GM18505 (cell line): ENCODE results near the gene ZFYVE28.
"Not testable (repeated sequence)": the region's sequence is repeated elsewhere in the genome, so short reads cannot be mapped to it uniquely, and the experiment has no call there.

Source experiments
- ATAC-seq: cut with Tn5 transposase; IDR thresholded peaks from one replicate; pipeline ENCODE4 v1.9.1; 2021; ENCODE audit not compliant: unreplicated experiment
- POLR2A ChIP-seq: IDR thresholded peaks from 4 replicates; pipeline ENCODE4 v1.6.1; 2011; ENCODE audit warnings: borderline replicate concordance; ENCODE audit not compliant: insufficient read depth, insufficient read length; ENCODE audit errors: extremely low read depth

ZFYVE28 gene

DNA sequence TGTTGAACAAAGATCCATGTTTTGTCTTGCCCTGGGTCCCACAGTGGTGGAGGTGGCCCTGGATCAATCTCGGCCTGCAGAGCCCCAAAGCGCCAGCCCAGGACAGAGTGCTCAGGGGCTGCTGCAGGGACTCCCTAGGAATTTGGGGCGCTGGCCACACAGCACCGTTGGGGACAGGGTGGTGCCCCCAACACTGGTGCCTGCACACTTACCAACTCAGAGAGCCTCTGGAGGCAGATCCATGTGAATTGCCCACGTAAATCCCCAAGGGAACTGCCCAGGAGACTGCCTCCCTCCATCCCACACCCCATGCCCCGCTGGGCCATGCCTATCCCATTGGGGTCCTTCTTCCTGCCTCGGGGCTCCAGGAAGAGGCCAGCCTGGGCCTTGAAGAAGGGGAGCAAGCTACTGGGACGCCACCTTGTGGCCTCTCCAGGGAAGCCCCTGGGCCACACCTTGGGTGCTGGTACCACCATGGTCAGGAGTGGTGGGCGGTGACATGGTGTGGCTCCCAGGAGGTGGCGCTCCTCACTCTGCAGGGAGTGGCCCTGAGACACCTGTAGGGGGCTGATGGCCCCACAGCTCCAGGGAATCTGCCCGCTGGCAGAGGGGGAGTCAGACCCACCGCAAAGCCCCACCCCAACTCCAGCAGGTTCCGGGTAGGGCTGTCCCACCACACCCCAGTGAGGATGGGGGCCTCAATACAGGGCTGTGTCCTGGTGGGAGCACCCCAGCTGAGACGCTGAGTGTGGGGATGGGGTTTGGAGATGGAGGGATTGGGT lies 23.1 kb upstream of the ZFYVE28 start:
- ATAC-seq = peak; percentile 83
- TF ChIP-seq POLR2A = no peak

GRCh38 chr4:2438822-2439718 lies 20.6 kb upstream of the ZFYVE28 start:
- ATAC-seq = no peak

DNA sequence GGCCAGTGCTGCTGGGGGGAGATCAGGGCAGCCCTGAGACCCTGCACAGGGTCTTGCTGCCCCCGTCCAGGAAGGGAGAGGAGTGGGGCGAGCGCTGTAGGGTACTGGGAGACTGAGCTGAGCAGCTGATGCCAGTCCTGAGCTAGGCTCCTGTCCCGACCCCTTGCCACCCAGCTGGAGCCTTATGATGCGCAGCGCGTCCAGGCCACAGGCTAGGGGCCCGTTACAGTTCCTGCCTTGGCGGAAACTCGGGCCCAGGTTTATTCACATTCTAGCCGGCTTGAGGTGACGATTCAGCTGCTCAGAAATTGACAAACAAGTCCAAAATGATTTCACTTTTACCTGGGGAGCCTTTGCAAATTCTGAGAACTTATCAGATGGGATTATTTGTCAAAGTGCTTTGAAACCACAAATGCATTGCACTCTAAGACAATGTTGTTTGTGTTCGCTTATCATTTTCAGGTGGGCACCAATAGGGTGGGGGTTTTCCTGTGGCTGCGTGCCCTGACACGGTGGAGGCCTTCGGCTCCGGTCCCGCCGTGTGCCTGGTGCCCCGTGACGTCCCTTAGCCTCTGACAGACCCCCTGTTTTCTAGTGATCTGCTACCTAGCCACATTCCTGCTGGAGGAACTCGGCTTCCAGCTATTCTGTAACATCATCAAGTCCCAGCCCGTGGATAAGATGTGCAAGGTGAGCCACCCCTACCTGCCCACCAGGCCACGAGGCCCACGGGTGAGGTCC lies 19.2 kb upstream of the ZFYVE28 start:
- no peak for TF ChIP-seq POLR2A
- ATAC-seq = no peak

More at GRCh38 chr4:2438822-2439718, 20.6 kb upstream of the ZFYVE28 start:
- TF ChIP-seq POLR2A = no peak

DNA sequence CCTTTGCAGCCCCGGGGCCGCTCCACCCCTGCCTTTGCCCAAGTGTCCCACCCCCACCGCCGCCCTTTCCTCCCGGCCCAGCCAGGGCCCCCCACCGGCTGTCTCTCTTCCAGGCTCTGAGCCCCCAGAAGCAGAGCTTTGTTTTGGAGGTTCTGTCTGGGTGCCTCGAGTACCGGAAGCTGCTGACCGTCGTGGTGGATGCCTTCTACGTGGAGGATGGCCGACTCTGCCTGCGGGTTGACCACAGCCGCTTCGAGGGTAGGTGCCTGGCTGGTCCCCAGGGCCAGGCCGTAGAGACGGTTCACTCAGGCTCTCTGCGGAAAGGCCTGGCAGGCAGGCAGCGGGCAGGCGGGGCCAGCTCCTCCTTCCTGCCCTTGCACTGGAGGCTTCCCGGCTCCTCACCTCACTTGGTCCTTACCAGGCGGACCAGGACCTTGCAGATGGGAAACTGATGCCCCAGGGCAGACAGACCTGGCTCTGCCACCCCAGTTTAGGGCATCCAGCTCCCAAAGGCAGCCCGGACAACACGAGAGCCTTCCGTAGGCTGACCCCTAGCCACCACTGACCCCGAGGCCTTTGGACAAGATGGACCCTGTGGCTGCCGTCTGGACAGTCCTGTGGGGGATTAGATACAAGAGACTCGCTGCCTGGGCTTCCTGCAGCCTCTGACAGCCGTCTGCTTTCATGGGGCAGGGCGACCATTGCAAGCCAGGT lies 18.5 kb upstream of the ZFYVE28 start:
- ATAC-seq = no peak
- TF ChIP-seq POLR2A = no peak

DNA sequence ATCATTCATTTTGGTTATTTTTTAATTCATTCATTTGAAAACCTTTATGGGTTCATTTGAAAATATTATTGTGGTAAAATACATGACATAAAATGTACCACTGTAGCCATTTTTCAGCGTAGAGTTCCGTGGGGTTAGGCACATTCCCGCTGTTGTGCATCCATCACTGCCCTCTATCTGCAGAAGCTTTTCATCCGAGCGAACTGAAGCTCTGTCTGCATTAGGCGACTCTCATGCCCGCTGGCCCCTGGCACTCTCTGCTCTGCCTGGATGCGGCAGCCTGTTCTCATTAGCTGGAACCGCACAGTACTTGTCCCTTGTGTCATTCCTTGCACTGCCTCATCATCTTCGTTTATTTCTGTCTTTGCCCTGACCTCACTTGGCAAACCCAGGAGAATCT lies 17.9 kb upstream of the ZFYVE28 start:
- no peak for ATAC-seq

GRCh38 chr4:2434420-2434819 lies 16.0 kb upstream of the ZFYVE28 start:
- no peak for ATAC-seq
- no peak for TF ChIP-seq POLR2A

More for the DNA sequence above, 17.9 kb upstream of the ZFYVE28 start:
- no peak for TF ChIP-seq POLR2A

GRCh38 chr4:2433609-2434350 lies 15.3 kb upstream of the ZFYVE28 start:
- no peak for TF ChIP-seq POLR2A
- no peak for ATAC-seq

- no peak for ATAC-seq
- no peak for TF ChIP-seq POLR2A
These were observed 14.6 kb upstream of the ZFYVE28 start for GRCh38 chr4:2432991-2433530.

GRCh38 chr4:2432004-2432403 lies 13.6 kb upstream of the ZFYVE28 start:
- no peak for ATAC-seq
- no peak for TF ChIP-seq POLR2A

DNA sequence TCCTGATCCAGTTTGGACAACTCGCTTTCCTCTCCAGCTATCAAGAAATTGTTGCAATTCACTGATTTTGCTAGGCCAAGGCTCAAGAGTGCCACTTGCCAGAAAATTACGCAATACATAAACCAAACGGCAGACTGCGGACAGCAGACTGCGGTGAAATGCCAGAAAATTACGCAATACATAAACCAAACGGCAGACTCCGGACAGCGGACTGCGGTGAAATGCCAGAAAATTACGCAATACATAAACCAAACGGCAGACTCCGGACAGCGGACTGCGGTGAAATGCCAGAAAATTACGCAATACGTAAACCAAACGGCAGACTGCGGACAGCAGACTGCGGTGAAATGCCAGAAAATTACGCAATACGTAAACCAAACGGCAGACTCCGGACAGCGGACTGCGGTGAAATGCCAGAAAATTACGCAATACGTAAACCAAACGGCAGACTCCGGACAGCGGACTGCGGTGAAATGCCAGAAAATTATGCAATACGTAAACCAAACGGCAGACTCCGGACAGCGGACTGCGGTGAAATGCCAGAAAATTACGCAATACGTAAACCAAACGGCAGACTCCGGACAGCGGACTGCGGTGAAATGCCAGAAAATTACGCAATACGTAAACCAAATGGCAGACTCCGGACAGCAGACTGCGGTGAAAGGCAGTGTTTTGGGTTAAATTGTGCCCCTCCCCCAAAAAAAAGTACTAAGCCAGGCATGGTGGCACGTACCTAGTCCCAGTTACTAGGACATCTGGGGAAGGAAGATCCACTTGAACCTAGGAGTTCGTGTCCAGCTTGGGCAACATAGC lies 11.7 kb upstream of the ZFYVE28 start:
- ATAC-seq = not testable (repeated sequence)

DNA sequence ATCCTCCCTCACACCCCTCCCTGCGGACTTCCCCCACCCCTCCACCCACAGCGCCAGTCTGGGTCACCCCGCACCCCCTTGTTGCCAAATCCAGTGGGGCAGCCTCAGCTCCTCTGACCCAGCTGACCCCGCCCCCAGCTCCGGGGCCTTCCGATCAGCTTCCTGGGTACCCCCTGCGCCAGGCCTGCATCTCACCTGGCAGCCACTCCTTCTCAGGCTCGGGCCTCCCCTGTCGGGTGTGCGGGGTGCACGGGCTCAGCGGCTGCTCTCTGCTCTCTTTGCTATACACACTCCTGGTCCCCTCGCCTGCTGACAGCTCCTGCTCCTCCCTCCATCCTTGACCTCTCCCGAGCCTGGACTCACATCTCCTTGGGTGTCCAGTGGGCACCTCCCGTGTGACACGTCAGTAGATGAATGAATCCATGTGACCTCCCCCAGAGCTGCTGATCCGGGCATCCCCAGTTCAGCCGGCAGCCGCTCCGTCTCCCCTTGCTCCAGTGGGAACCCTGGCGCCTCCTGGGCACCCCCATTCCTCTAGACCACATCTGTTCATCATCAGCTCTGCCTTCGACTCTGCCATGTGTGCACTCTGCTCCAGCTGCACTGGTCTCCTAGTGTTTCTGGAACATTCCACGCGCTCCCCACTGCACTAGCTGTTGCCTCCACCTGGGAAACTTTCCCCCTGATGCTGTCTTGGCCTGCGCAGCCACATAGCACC lies 10.2 kb upstream of the ZFYVE28 start:
- no peak for TF ChIP-seq POLR2A
- ATAC-seq = no peak
